Measurements from ENCODE around the gene SPAG8. TPM values are rescaled to one million over a fixed set of nuclear protein-coding genes. Genes with fewer than 3 reads are reported as not detected.
A peak's percentile ranks its signal among the peaks of the same experiment; 100 is the strongest.

SPAG8 gene
- total RNA-seq, 1 experiment from 2014 or later = 0.90 TPM

GRCh38 chr9:35813434-35814105, 1.5 kb upstream of the SPAG8 start:
- POLR2A ChIA-PET = interaction anchor here (1.0 kb wide), 1 partner anchor 79 kb away, joined by 3 read pairs; no protein-coding TSS in a partner anchor
- TSS peak; percentile 94 for BruUV-seq (replicated peaks)

GRCh38 chr9:35811381-35812024, 559 bp downstream of the SPAG8 start:
- Histone ChIP-seq H3K36me3 (ENCODE audit: control insufficient read depth, insufficient read depth, low read length) (no peaks in the 10 kb centered on the region), H3K27me3 (ENCODE audit: control insufficient read depth, insufficient read depth, low read length) (no peaks in the 10 kb centered on the region; the same call in 1 of the 2 replicates), H3K9me3 (ENCODE audit: control insufficient read depth, insufficient read depth, low read depth, low read length) (no peaks in the 10 kb centered on the region), H3K4me3 (ENCODE audit: low read depth in 2 of 2, low read length in 2 of 2) (peak overlapping the region; percentile 47 to 69), H3K4me1 (ENCODE audit: control insufficient read depth, insufficient read depth, low read length) (peaks cover 29% of the 10 kb centered on the region), H3K27ac (ENCODE audit: low read length) (peak overlapping the region; percentile 79; the same call in 1 of the 2 replicates)
- ATAC-seq (no peak), DNase-seq (ENCODE audit: low read depth, low spot score) (no peak)
- in situ Hi-C loops (cut with HindIII; ENCODE audit: low pct_unique_long_range_greater_than_20kb, low sequenced_read_pairs) = no loop called here
- CTCF ChIA-PET = interaction anchor here (0.6 to 1.6 kb wide), 4 partner anchors 13 to 72 kb away, joined by 4 to 8 read pairs (median 6); no protein-coding TSS in a partner anchor
- POLR2A ChIA-PET = interaction anchor here (0.6 kb wide), 1 partner anchor 79 kb away, joined by 10 read pairs; the partner anchor contains the start of genes CREB3 and TLN1
- intact Hi-C loops (cut with micrococcal nuclease; ENCODE audit: unreplicated experiment) = loop anchor here (10.0 kb wide), 1 partner anchor 157 kb away; the partner anchor contains the start of genes CCDC107, RMRP and SIT1
- TF ChIP-seq TCF7L2 (IDR thresholded peaks at IDR 0.05; ENCODE audit: low read depth, low read length) (no peak), CTCF (IDR thresholded peaks at IDR 0.05) (no peak), POLR2AphosphoS5 (IDR thresholded peaks at IDR 0.05; ENCODE audit: low read depth, low read length) (no peak)
- BruUV-seq (replicated peaks) = no TSS peak

More at GRCh38 chr9:35813434-35814105, 1.5 kb upstream of the SPAG8 start:
- CTCF ChIA-PET = interaction anchor here (0.5 to 0.7 kb wide), 2 partner anchors 10 to 238 kb away, joined by 3 read pairs; no protein-coding TSS in a partner anchor
- in situ Hi-C loops (cut with HindIII; ENCODE audit: low pct_unique_long_range_greater_than_20kb, low sequenced_read_pairs) (no loop called here), intact Hi-C loops (cut with micrococcal nuclease; ENCODE audit: unreplicated experiment) (loop anchor here (10.0 kb wide), 1 partner anchor 159 kb away; the partner anchor contains the start of genes CCDC107, RMRP and SIT1)
- no peak for DNase-seq (ENCODE audit: low read depth, low spot score)
- Histone ChIP-seq H3K4me1 (ENCODE audit: control insufficient read depth, insufficient read depth, low read length) (peaks cover 29% of the 10 kb centered on the region), H3K36me3 (ENCODE audit: control insufficient read depth, insufficient read depth, low read length) (no peaks in the 10 kb centered on the region), H3K4me3 (ENCODE audit: low read depth in 2 of 2, low read length in 2 of 2) (peak overlapping the region in 1 of 2 experiments; percentile 90; a peak in 2 of 4 replicates), H3K27ac (ENCODE audit: low read length) (peak overlapping the region; percentile 85), H3K9me3 (ENCODE audit: control insufficient read depth, insufficient read depth, low read depth, low read length) (no peaks in the 10 kb centered on the region), H3K27me3 (ENCODE audit: control insufficient read depth, insufficient read depth, low read length) (peaks cover 3% of the 10 kb centered on the region; the same call in 1 of the 2 replicates)
- peak; percentile 75 for TF ChIP-seq CTCF (IDR thresholded peaks at IDR 0.05)
- 0 out of 2 replicates have a peak, but pooled peaks have one; percentile 22 for TF ChIP-seq POLR2AphosphoS5 (IDR thresholded peaks at IDR 0.05; ENCODE audit: low read depth, low read length)
- TF ChIP-seq TCF7L2 (IDR thresholded peaks at IDR 0.05; ENCODE audit: low read depth, low read length) = no peak
- no peak for ATAC-seq

DNA sequence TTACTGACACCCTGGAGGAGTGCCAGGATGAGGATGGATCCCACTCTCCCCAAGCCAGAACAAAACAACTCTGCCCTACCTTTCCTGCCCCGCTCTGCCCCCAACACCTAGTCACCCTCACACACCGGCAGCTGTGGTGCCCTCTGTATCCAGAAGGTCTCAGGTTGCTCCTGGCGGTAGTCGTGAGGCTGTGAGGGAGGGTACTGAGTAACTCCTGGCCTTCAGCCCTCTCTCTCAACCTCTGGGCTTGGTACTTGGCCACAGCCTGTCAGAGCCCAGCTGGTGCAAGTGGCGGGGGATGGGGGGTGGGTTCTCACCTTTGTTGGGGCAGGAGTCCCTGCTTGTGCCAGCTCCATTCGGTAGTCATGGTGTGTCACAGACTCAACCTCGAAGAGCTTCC, 1.9 kb downstream of the SPAG8 start:
- TF ChIP-seq POLR2AphosphoS5 (IDR thresholded peaks at IDR 0.05; ENCODE audit: low read depth, low read length) (no peak), CTCF (IDR thresholded peaks at IDR 0.05) (no peak), SIN3A (IDR thresholded peaks at IDR 0.05; ENCODE audit: borderline replicate concordance, insufficient read depth, low read depth, low read length) (no peak), TCF7L2 (IDR thresholded peaks at IDR 0.05; ENCODE audit: low read depth, low read length) (no peak)
- TF ChIP-seq, protein P1, sequence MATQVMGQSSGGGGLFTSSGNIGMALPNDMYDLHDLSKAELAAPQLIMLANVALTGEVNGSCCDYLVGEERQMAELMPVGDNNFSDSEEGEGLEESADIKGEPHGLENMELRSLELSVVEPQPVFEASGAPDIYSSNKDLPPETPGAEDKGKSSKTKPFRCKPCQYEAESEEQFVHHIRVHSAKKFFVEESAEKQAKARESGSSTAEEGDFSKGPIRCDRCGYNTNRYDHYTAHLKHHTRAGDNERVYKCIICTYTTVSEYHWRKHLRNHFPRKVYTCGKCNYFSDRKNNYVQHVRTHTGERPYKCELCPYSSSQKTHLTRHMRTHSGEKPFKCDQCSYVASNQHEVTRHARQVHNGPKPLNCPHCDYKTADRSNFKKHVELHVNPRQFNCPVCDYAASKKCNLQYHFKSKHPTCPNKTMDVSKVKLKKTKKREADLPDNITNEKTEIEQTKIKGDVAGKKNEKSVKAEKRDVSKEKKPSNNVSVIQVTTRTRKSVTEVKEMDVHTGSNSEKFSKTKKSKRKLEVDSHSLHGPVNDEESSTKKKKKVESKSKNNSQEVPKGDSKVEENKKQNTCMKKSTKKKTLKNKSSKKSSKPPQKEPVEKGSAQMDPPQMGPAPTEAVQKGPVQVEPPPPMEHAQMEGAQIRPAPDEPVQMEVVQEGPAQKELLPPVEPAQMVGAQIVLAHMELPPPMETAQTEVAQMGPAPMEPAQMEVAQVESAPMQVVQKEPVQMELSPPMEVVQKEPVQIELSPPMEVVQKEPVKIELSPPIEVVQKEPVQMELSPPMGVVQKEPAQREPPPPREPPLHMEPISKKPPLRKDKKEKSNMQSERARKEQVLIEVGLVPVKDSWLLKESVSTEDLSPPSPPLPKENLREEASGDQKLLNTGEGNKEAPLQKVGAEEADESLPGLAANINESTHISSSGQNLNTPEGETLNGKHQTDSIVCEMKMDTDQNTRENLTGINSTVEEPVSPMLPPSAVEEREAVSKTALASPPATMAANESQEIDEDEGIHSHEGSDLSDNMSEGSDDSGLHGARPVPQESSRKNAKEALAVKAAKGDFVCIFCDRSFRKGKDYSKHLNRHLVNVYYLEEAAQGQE (IDR thresholded peaks at IDR 0.05; ENCODE audit: insufficient read depth in 1 of 2, low read depth in 2 of 2, low read length in 1 of 2) = no peak
- ChIA-PET POLR2A (interaction anchor here (0.6 kb wide), 1 partner anchor 70 kb away, joined by 3 read pairs; no protein-coding TSS in a partner anchor), CTCF (no interaction called here)
- Histone ChIP-seq H3K27ac (ENCODE audit: low read length) (no peak overlapping the region), H3K36me3 (ENCODE audit: control insufficient read depth, insufficient read depth, low read length) (no peaks in the 10 kb centered on the region), H3K4me1 (ENCODE audit: control insufficient read depth, insufficient read depth, low read length) (peaks cover 29% of the 10 kb centered on the region), H3K4me3 (ENCODE audit: low read depth in 2 of 2, low read length in 2 of 2) (no peak overlapping the region), H3K27me3 (ENCODE audit: control insufficient read depth, insufficient read depth, low read length) (no peaks in the 10 kb centered on the region), H3K9me3 (ENCODE audit: control insufficient read depth, insufficient read depth, low read depth, low read length) (no peaks in the 10 kb centered on the region)
- no peak for DNase-seq (ENCODE audit: low read depth, low spot score)
- intact Hi-C loops (cut with micrococcal nuclease; ENCODE audit: unreplicated experiment) (loop anchor here (10.0 kb wide), 1 partner anchor 155 kb away; the partner anchor contains the start of genes CCDC107, RMRP and SIT1), in situ Hi-C loops (cut with HindIII; ENCODE audit: low pct_unique_long_range_greater_than_20kb, low sequenced_read_pairs) (no loop called here)
- no TSS peak for BruUV-seq (replicated peaks)
- no peak for ATAC-seq

Data from Panc1 (cell line).